D341Med (cell line): Measurements from ENCODE around the gene EHMT2.

Experiments
- DNase-seq: peaks from one replicate; pipeline ENCODE4 v3.0.0; 2012; ENCODE audit warnings: low spot score

EHMT2 gene

GRCh38 chr6:31837369-31838113, 60.0 kb downstream of the EHMT2 start:
- DNase-seq = no peak

- no peak for DNase-seq
Measured at GRCh38 chr6:31836474-31837368, 60.8 kb downstream of the EHMT2 start.

- DNase-seq = no peak
Measured at GRCh38 chr6:31836047-31836473, 61.4 kb downstream of the EHMT2 start.

GRCh38 chr6:31834367-31835250, 62.9 kb downstream of the EHMT2 start:
- DNase-seq = peak; percentile 93

- no peak for DNase-seq
Measured at GRCh38 chr6:31831350-31832215, 65.9 kb downstream of the EHMT2 start.

GRCh38 chr6:31830886-31831335, 66.6 kb downstream of the EHMT2 start:
- DNase-seq = no peak
